Left lung (tissue), 10 donors: ENCODE measurements around the gene RRP12. TPM values are rescaled to one million over a fixed set of nuclear protein-coding genes. Genes with fewer than 3 reads are reported as not detected.
A peak's percentile ranks its signal among the peaks of the same experiment; 100 is the strongest.

ENCODE experiments used
- ATAC-seq: fragments of 200-7000 bp; cut with Tn5 transposase; one replicate; pipeline ENCODE4 v1.9.1; 2020; ENCODE audit warnings: moderate library complexity
- DNase-seq, 4 donors: peaks; one replicate each; pipeline ENCODE4 v3.0.0-alpha.2; 2013 to 2020
- H3K27ac ChIP-seq, 2 donors: fragments of 200-600 bp; sonication (generic) in 1 of 2; one replicate each; pipeline versions ENCODE4 v1.5.0 to v1.8.0; 2020 to 2021
- H3K27me3 ChIP-seq, 2 donors: fragments of 200-600 bp; sonication (generic) in 1 of 2; one replicate each; pipeline versions ENCODE4 v1.5.0 to v1.8.0; 2020 to 2021
- H3K36me3 ChIP-seq, 2 donors: fragments of 200-600 bp; sonication (generic) in 1 of 2; one replicate each; pipeline versions ENCODE4 v1.5.0 to v1.8.0; 2020 to 2021
- H3K4me1 ChIP-seq, 2 donors: fragments of 200-600 bp; one replicate each; pipeline ENCODE4 v1.8.0; 2021
- H3K4me3 ChIP-seq, 2 donors: fragments of 200-600 bp; sonication (generic) in 1 of 2; one replicate each; pipeline versions ENCODE4 v1.5.0 to v1.8.0; 2020 to 2021; ENCODE audit warnings: mild to moderate bottlenecking in 1 of 2
- H3K9me3 ChIP-seq, 2 donors: fragments of 200-600 bp; sonication (generic) in 1 of 2; one replicate each; pipeline versions ENCODE4 v1.5.0 to v1.8.0; 2020 to 2021
- intact Hi-C, 2 donors: fragments of 100-400 bp; cut with DNase I; formaldehyde crosslinking; loops; one replicate each; pipeline versions ENCODE4 v1.11.2 to v1.14.2; 2022
- polyA plus RNA-seq, 6 donors: library from polyadenylated mRNA; unstranded; fragments of 120-200 nt; gene quantifications; one replicate each; pipeline ENCODE4 v1.2.1, GENCODE V29; 2013; ENCODE audit not compliant: insufficient read length in 6 of 6
- total RNA-seq, 2 donors: library from RNA; stranded (reverse); fragmentation: NEBNext Ultra II Directional; extraction: Animal tissue kit (Norgen Biotek cat#: 25700); gene quantifications; one replicate each; pipeline ENCODE4 v1.2.1, GENCODE V29; 2021
- TF ChIP-seq, protein P1 (sequence below), 2 donors: fragments of 200-600 bp; sonication (generic) in 1 of 2; IDR thresholded peaks; one replicate each; pipeline versions ENCODE4 v1.5.0 to v1.8.0; 2021; ENCODE audit warnings: antibody characterized with exemption in 2 of 2
- donor health status: DM: no; HTN: yes; CAD: no.
- donor health status: DM: no; HTN: no; CAD: no.

The RRP12 gene
- total and polyA plus RNA-seq, 8 donors: 21.2 to 40.4 (median 24.8) TPM

DNA sequence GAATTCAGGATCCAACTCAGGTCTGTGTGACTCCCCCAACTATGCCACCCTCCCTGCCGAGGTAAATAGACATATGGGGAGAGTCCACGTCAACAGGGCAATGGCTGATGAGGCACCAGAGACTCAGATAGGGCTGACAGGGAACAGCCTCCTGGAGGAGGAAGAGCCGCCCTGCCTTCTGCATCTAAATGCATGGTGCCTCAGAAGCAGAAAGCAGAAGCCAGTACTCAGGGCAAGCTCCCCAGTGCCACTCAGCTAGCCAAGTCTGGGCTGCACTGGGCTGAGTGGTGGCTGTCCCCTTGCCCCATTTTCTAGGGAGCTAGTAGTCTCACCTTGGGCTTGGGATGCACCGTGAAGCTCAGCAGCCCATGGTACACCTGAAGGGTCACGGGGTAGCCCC is 11.0 kb downstream of the RRP12 start:
- Histone ChIP-seq H3K27me3 (no peaks in the 10 kb centered on the region), H3K27ac (peak overlapping the region in 1 of 2 donors; percentile 59), H3K9me3 (no peaks in the 10 kb centered on the region), H3K4me3 (no peak overlapping the region), H3K4me1 (no peaks in the 10 kb centered on the region), H3K36me3 (peaks cover 0 to 100% of the 10 kb centered on the region in 2 donors)
- TF ChIP-seq, protein P1, sequence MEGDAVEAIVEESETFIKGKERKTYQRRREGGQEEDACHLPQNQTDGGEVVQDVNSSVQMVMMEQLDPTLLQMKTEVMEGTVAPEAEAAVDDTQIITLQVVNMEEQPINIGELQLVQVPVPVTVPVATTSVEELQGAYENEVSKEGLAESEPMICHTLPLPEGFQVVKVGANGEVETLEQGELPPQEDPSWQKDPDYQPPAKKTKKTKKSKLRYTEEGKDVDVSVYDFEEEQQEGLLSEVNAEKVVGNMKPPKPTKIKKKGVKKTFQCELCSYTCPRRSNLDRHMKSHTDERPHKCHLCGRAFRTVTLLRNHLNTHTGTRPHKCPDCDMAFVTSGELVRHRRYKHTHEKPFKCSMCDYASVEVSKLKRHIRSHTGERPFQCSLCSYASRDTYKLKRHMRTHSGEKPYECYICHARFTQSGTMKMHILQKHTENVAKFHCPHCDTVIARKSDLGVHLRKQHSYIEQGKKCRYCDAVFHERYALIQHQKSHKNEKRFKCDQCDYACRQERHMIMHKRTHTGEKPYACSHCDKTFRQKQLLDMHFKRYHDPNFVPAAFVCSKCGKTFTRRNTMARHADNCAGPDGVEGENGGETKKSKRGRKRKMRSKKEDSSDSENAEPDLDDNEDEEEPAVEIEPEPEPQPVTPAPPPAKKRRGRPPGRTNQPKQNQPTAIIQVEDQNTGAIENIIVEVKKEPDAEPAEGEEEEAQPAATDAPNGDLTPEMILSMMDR (IDR thresholded peaks at IDR 0.05): no peak
- DNase-seq (no peak), ATAC-seq (peak; percentile 19)
- intact Hi-C loops: no loop called here

DNA sequence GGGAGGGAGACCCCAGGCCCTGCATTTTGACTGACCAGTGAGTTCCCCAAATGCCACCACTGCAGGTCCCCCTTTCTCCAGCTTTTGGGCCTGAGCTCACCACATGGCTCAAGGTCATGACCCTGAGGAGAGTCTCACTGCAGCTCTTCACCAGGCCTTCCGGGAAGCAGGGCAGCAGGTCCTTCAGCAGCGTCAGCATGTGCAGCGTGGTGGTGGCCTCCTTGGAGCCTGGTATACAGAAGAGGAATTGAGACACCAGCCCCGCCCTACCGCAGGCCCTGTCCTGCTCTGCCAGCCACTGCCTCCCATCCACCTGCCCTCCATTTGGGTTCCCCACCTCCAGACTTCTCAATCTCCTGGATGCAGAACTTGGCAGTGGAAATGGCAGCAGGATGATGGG is 13.0 kb downstream of the RRP12 start:
- DNase-seq (peak in 1 of 4 donors; percentile 77), ATAC-seq (peak; percentile 25)
- intact Hi-C loops: no loop called here
- Histone ChIP-seq H3K9me3 (no peaks in the 10 kb centered on the region), H3K36me3 (peaks cover 0 to 100% of the 10 kb centered on the region in 2 donors), H3K27ac (no peak overlapping the region), H3K4me1 (no peaks in the 10 kb centered on the region), H3K27me3 (no peaks in the 10 kb centered on the region), H3K4me3 (no peak overlapping the region)
- TF ChIP-seq, protein P1 (IDR thresholded peaks at IDR 0.05): no peak

DNA sequence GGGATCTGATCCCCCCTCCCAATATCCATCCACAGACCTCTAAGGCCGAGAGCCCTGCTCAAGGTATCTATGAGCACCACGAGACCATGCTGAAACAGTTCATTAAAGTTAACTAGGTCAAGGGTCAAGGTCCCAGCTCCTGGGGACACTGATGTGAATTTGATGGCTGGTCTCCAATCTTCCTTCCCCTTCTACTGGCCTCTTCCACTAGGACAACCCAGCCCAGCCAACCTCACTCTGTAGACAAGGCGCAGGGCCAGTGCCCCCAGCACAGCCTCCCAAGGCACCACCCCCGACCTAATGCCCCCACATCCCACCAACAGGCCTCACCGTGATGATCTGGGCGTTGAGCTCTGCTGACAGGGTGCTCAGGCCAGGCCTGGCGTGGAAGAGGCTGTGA is 15.6 kb downstream of the RRP12 start:
- no peaks in the 10 kb centered on the region for H3K9me3 ChIP-seq
- H3K4me3 ChIP-seq: no peak overlapping the region
- H3K4me1 ChIP-seq: no peaks in the 10 kb centered on the region
- TF ChIP-seq, protein P1 (IDR thresholded peaks at IDR 0.05): no peak
- H3K36me3 ChIP-seq: peaks cover 0 to 95% of the 10 kb centered on the region in 2 donors
- no peaks in the 10 kb centered on the region for H3K27me3 ChIP-seq
- intact Hi-C loops: no loop called here
- no peak overlapping the region for H3K27ac ChIP-seq
- DNase-seq (no peak), ATAC-seq (no peak)

DNA sequence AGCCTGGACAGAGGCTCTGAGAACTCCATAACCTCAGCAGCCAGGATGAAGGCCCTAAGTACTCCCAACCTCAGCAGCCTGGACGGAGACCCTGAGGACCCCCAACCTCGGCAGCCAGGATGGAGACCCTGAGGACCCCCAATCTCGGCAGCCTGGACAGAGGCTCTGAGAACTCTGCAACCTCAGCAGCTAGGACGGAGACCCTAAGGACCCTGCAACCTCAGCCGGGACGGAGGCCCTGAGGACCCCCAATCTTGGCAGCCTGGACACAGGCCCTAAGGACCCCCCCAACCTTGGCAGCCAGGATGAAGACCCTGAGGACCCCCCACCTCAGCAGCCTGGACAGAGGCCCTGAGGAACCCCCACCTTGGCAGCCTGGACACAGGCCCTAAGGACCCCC is 16.5 kb downstream of the RRP12 start:
- H3K27ac ChIP-seq: no peak overlapping the region
- no peak for DNase-seq
- H3K27me3 ChIP-seq: no peaks in the 10 kb centered on the region
- peaks cover 0 to 95% of the 10 kb centered on the region in 2 donors for H3K36me3 ChIP-seq
- ATAC-seq: no peak
- H3K9me3 ChIP-seq: no peaks in the 10 kb centered on the region
- TF ChIP-seq, protein P1 (IDR thresholded peaks at IDR 0.05): no peak
- no peak overlapping the region for H3K4me3 ChIP-seq
- intact Hi-C loops: no loop called here
- H3K4me1 ChIP-seq: no peaks in the 10 kb centered on the region

DNA sequence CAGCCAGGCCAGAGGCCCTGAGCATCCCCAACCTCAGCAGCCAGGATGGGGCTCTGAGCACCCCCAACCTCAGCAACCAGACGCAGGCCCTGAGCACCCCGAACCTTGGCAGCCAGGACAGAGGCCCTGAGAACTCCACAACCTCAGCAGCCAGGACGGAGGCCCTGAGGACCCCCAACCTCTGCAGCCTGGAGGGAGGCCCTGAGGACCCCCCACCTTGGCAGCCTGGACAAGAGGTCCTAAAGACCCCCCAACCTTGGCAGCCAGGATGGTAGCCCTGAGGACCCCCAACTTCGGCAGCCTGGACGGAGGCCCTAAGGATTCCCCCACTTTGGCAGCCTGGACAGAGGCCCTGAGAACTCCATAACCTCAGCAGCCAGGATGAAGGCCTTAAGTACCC is 17.0 kb downstream of the RRP12 start:
- intact Hi-C loops: no loop called here

More for the DNA sequence above, 17.0 kb downstream of the RRP12 start:
- Histone ChIP-seq H3K4me3 (no peak overlapping the region), H3K36me3 (peaks cover 0 to 95% of the 10 kb centered on the region in 2 donors), H3K27ac (no peak overlapping the region), H3K9me3 (no peaks in the 10 kb centered on the region), H3K4me1 (no peaks in the 10 kb centered on the region), H3K27me3 (no peaks in the 10 kb centered on the region)
- TF ChIP-seq, protein P1 (IDR thresholded peaks at IDR 0.05): no peak
- ATAC-seq (no peak), DNase-seq (no peak)
